ENCODE measurements around the gene CDH24. TPM values are rescaled to one million over a fixed set of nuclear protein-coding genes. Genes with fewer than 3 reads are reported as not detected.

The CDH24 gene
- total RNA-seq, 1 donor from 2014 or later = 15.0 TPM

- H3K4me1 ChIP-seq = peaks cover 44% of the 10 kb centered on the region
- TF ChIP-seq CTCF (IDR thresholded peaks at IDR 0.05) = no peak
- TF ChIP-seq EZH2phosphoT487 (IDR thresholded peaks at IDR 0.05) = no peak
- no peak for TF ChIP-seq EZH2 (IDR thresholded peaks at IDR 0.05)
- Mint-ChIP-seq H3K27me3 (ENCODE audit: insufficient read depth, low read depth) (no peaks in the 10 kb centered on the region), H3K27ac (peak overlapping the region; percentile 45), H3K36me3 (peaks cover 18% of the 10 kb centered on the region), H3K9me3 (no peaks in the 10 kb centered on the region), H3K4me3 (no peak overlapping the region), H3K4me1 (peaks cover 30% of the 10 kb centered on the region)
- H3F3A ChIP-seq (ENCODE audit: low read depth) = peaks cover 51% of the 10 kb centered on the region
- DNase-seq (ENCODE audit: low spot score) = no peak
- no peaks in the 10 kb centered on the region for H3K27me3 ChIP-seq
- no peak overlapping the region for H2AFZ ChIP-seq (replicated peaks)
- H3K9ac ChIP-seq = no peak overlapping the region
- H3K9me3 ChIP-seq (ENCODE audit: low read depth) = no peaks in the 10 kb centered on the region
- no peaks in the 10 kb centered on the region for H3K79me2 ChIP-seq (ENCODE audit: low read depth)
- peak overlapping the region; percentile 54 for H3K27ac ChIP-seq
- H3K4me2 ChIP-seq = no peak overlapping the region
- no peaks in the 10 kb centered on the region for H4K20me1 ChIP-seq (ENCODE audit: low read depth)
- H3K4me3 ChIP-seq = no peak overlapping the region
- H3K36me3 ChIP-seq = no peaks in the 10 kb centered on the region
Measured at GRCh38 chr14:23021434-23021833, 35.9 kb downstream of the CDH24 start.

- no peak for TF ChIP-seq CTCF (IDR thresholded peaks at IDR 0.05)
- Mint-ChIP-seq H3K4me1 (peaks cover 30% of the 10 kb centered on the region), H3K27me3 (ENCODE audit: insufficient read depth, low read depth) (no peaks in the 10 kb centered on the region), H3K4me3 (no peak overlapping the region), H3K36me3 (peaks cover 11% of the 10 kb centered on the region), H3K9me3 (no peaks in the 10 kb centered on the region), H3K27ac (peak overlapping the region; percentile 58)
- DNase-seq (ENCODE audit: low spot score) = peak; percentile 54
- no peaks in the 10 kb centered on the region for H3K9me3 ChIP-seq (ENCODE audit: low read depth)
- H3K9ac ChIP-seq = no peak overlapping the region
- peak overlapping the region; percentile 1 for H3K4me2 ChIP-seq
- H3F3A ChIP-seq (ENCODE audit: low read depth) = peaks cover 47% of the 10 kb centered on the region
- no peaks in the 10 kb centered on the region for H4K20me1 ChIP-seq (ENCODE audit: low read depth)
- H3K27me3 ChIP-seq = no peaks in the 10 kb centered on the region
- H3K79me2 ChIP-seq (ENCODE audit: low read depth) = no peaks in the 10 kb centered on the region
- peaks cover 41% of the 10 kb centered on the region for H3K4me1 ChIP-seq
- no peaks in the 10 kb centered on the region for H3K36me3 ChIP-seq
- no peak overlapping the region for H2AFZ ChIP-seq (replicated peaks)
- peak overlapping the region; percentile 54 for H3K27ac ChIP-seq
- H3K4me3 ChIP-seq = no peak overlapping the region
Measured at GRCh38 chr14:23020143-23021128, 36.9 kb downstream of the CDH24 start.

- H3K27me3 Mint-ChIP-seq (ENCODE audit: insufficient read depth, low read depth) = no peaks in the 10 kb centered on the region
- H3K4me3 ChIP-seq = no peak overlapping the region
- H3K27ac Mint-ChIP-seq = no peak overlapping the region
- H2AFZ ChIP-seq (replicated peaks) = no peak overlapping the region
- no peaks in the 10 kb centered on the region for H3K79me2 ChIP-seq (ENCODE audit: low read depth)
- peaks cover 25% of the 10 kb centered on the region for H3F3A ChIP-seq (ENCODE audit: low read depth)
- no peak overlapping the region for H3K4me3 Mint-ChIP-seq
- H3K27ac ChIP-seq = no peak overlapping the region
- no peak for TF ChIP-seq EZH2phosphoT487 (IDR thresholded peaks at IDR 0.05)
- TF ChIP-seq CTCF (IDR thresholded peaks at IDR 0.05) = no peak
- no peak for TF ChIP-seq EZH2 (IDR thresholded peaks at IDR 0.05)
- DNase-seq (ENCODE audit: low spot score) = no peak
- H3K27me3 ChIP-seq = no peaks in the 10 kb centered on the region
- no peaks in the 10 kb centered on the region for H3K36me3 Mint-ChIP-seq
- H4K20me1 ChIP-seq (ENCODE audit: low read depth) = no peaks in the 10 kb centered on the region
- peaks cover 28% of the 10 kb centered on the region for H3K4me1 ChIP-seq
- H3K9me3 ChIP-seq (ENCODE audit: low read depth) = no peaks in the 10 kb centered on the region
- no peak overlapping the region for H3K9ac ChIP-seq
- H3K4me1 Mint-ChIP-seq = peaks cover 17% of the 10 kb centered on the region
- H3K36me3 ChIP-seq = no peaks in the 10 kb centered on the region
- H3K4me2 ChIP-seq = no peak overlapping the region
- H3K9me3 Mint-ChIP-seq = no peaks in the 10 kb centered on the region
Measured at GRCh38 chr14:23018107-23018506, 39.2 kb downstream of the CDH24 start.
